OCI-LY3 (cell line): ENCODE data around the gene ELOA.

ENCODE experiments used
- H2AFZ ChIP-seq: fragments of 200-600, 300-600 bp; shearing (Covaris generic); 2 replicates; pipeline ENCODE4 v1.6.0; 2014; ENCODE audit warnings: antibody characterized with exemption, low read depth, low read length
- H3K27ac ChIP-seq: fragments of 200-600, 300-600 bp; sonication (generic); 2 replicates; pipeline ENCODE4 v1.5.1; 2014; ENCODE audit warnings: mild to moderate bottlenecking, low read length, moderate library complexity, mixed read lengths
- H3K27me3 ChIP-seq: fragments of 200-600, 300-600 bp; sonication (generic); 2 replicates; pipeline ENCODE4 v1.6.1; 2014; ENCODE audit warnings: low read depth, low read length, mixed read lengths
- H3K36me3 ChIP-seq: fragments of 200-600, 300-600 bp; sonication (generic); replicated peaks from 2 replicates; pipeline ENCODE3; 2014; ENCODE audit warnings: low read depth, low read length, mixed read lengths
- H3K4me1 ChIP-seq: fragments of 300-600, 200-600 bp; sonication (generic); 2 replicates; pipeline ENCODE4 v1.6.1; 2014; ENCODE audit warnings: low read length, mixed read lengths
- H3K4me2 ChIP-seq: fragments of 200-600, 300-600 bp; sonication (generic); 2 replicates; pipeline ENCODE4 v1.6.1; 2014; ENCODE audit warnings: low read length, mixed read lengths
- H3K4me3 ChIP-seq: fragments of 300-600, 200-600 bp; sonication (generic); 2 replicates; pipeline ENCODE4 v1.5.1; 2014; ENCODE audit warnings: antibody characterized with exemption, mild to moderate bottlenecking, low read length, moderate library complexity
- H3K79me2 ChIP-seq: fragments of 300-600, 200-600 bp; shearing (Covaris generic); 2 replicates; pipeline ENCODE4 v1.6.1; 2014; ENCODE audit warnings: mild to moderate bottlenecking, low read length, mixed read lengths
- H3K9ac ChIP-seq: fragments of 300-600, 200-600 bp; shearing (Covaris generic); 2 replicates; pipeline ENCODE4 v1.6.0; 2014; ENCODE audit warnings: mild to moderate bottlenecking, low read length, moderate library complexity
- H3K9me3 ChIP-seq: fragments of 200-600, 300-600 bp; shearing (Covaris generic); 2 replicates; pipeline ENCODE4 v1.6.1; 2014; ENCODE audit warnings: low read length, mixed read lengths; ENCODE audit not compliant: insufficient read depth
- H4K20me1 ChIP-seq: fragments of 200-600, 300-600 bp; sonication (generic); 2 replicates; pipeline ENCODE4 v1.6.1; 2016; ENCODE audit warnings: low read length, mixed read lengths; ENCODE audit not compliant: insufficient read depth
- EZH2phosphoT487 ChIP-seq: fragments of 200-600 bp; shearing (Covaris generic); IDR thresholded peaks from 2 replicates; pipeline ENCODE4 v1.6.1; 2018; ENCODE audit warnings: antibody characterized with exemption, mixed run types, low read depth
- TF ChIP-seq, protein P1 (sequence below): fragments of 200-600, 300-600 bp; sonication (generic); IDR thresholded peaks from 2 replicates; pipeline ENCODE4 v1.5.1; 2014; ENCODE audit warnings: antibody characterized with exemption, low read length, low read depth

Gene ELOA

DNA sequence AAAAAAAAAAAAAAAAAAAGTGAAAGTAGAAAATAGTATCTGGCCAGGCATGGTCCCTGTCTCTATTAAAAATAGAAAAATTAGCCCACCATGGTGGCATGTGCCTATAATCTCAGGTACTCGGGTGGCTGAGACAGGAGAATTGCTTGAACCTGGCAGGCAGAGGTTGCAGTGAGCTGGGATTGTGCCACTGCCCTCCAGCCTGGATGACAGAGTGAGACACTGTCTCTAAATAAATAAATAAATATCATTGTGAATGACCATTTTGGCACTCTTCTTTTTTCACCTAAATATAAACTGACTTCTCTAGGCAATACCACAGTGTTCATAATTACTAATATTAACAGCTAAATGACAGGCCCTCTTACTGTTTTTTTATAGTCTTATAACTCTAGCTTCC, 14.5 kb downstream of the ELOA start:
- no peaks in the 10 kb centered on the region for H3K27me3 ChIP-seq
- no peak overlapping the region for H3K9ac ChIP-seq
- H3K27ac ChIP-seq = no peak overlapping the region
- H2AFZ ChIP-seq = no peak overlapping the region
- no peak overlapping the region for H3K4me2 ChIP-seq
- H4K20me1 ChIP-seq = peaks cover 8% of the 10 kb centered on the region
- H3K4me1 ChIP-seq = no peaks in the 10 kb centered on the region
- H3K36me3 ChIP-seq = peaks cover 69% of the 10 kb centered on the region
- H3K9me3 ChIP-seq = no peaks in the 10 kb centered on the region
- TF ChIP-seq, protein P1, sequence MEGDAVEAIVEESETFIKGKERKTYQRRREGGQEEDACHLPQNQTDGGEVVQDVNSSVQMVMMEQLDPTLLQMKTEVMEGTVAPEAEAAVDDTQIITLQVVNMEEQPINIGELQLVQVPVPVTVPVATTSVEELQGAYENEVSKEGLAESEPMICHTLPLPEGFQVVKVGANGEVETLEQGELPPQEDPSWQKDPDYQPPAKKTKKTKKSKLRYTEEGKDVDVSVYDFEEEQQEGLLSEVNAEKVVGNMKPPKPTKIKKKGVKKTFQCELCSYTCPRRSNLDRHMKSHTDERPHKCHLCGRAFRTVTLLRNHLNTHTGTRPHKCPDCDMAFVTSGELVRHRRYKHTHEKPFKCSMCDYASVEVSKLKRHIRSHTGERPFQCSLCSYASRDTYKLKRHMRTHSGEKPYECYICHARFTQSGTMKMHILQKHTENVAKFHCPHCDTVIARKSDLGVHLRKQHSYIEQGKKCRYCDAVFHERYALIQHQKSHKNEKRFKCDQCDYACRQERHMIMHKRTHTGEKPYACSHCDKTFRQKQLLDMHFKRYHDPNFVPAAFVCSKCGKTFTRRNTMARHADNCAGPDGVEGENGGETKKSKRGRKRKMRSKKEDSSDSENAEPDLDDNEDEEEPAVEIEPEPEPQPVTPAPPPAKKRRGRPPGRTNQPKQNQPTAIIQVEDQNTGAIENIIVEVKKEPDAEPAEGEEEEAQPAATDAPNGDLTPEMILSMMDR = no peak
- H3K4me3 ChIP-seq = no peak overlapping the region
- peaks cover 4% of the 10 kb centered on the region; the same call in 1 of the 2 replicates for H3K79me2 ChIP-seq

DNA sequence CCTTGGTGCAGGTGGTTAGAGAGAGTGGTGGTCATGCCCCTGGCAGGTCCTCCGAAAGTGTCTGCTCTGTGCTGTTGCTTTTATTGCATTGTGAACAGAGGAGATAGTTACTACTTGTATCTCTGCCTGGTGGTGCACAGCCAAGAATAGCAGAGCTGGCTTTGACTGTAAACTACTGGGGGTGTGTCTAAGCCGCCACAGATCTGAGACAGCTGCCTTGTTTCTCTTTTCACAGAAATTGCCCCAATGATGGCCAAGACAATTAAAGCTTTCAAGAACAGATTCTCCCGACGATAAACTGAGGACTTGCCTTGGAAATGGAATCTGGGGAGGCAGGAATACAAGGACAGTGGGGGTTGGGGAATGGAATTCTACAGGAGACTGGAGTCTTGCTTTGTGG, 16.0 kb downstream of the ELOA start:
- Histone ChIP-seq H4K20me1 (peaks cover 2% of the 10 kb centered on the region; the same call in 1 of the 2 replicates), H3K27me3 (no peaks in the 10 kb centered on the region), H3K9ac (no peak overlapping the region), H3K36me3 (peaks cover 55% of the 10 kb centered on the region), H3K9me3 (no peaks in the 10 kb centered on the region), H3K4me3 (no peak overlapping the region), H3K4me2 (no peak overlapping the region), H3K79me2 (no peaks in the 10 kb centered on the region; the same call in 1 of the 2 replicates), H3K27ac (no peak overlapping the region), H2AFZ (no peak overlapping the region), H3K4me1 (no peaks in the 10 kb centered on the region)
- TF ChIP-seq, protein P1 = no peak
- TF ChIP-seq EZH2phosphoT487 = no peak

DNA sequence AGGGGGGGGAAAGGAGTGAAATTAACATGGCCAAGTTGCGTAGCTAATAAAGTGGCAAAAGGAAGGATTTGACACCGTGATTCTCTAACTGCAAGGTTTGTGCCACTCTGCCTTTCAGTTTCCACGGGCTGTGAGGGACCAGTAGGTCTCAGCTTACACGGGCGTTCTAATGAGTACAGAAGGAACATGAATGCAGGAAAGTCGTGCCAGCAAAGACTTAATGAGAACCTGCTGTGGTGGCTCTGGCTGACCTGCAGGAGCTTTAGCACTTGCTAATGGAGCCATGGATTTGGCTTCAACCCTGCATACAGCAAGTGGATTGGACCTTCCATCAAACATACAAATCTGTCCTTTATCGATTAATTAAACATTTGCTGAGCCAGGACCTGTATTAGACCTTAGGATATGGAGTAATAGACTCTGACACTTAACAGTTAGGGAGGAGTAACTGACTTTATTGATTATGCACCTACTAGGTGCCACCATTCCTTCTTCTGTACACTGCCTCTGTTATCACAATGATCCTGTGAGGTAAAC, 19.8 kb downstream of the ELOA start:
- Histone ChIP-seq H3K36me3 (peaks cover 25% of the 10 kb centered on the region), H4K20me1 (peaks cover 2% of the 10 kb centered on the region; the same call in 1 of the 2 replicates)
- TF ChIP-seq, protein P1 = no peak
- TF ChIP-seq EZH2phosphoT487 = no peak

DNA sequence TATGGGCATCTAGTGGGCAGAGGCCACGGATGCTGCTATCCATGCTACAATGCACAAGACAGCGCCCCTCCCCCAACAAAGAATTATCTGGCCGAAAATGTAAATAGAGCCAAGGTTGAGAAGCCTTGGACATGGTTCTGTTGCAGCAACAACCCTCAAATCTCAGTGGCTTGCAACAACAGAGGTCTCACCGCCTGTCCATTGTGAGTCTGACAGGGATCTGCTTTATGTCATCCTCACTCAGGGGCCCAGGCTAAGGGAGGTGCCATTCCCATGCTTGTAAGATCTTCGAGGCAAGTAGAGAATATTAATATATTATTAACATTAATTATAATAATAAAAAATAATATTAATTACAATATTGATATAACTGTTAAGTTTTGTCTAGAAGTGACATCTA, 25.5 kb downstream of the ELOA start:
- Histone ChIP-seq H3K36me3 (no peaks in the 10 kb centered on the region), H3K27me3 (no peaks in the 10 kb centered on the region), H4K20me1 (no peaks in the 10 kb centered on the region), H2AFZ (no peak overlapping the region), H3K9ac (no peak overlapping the region), H3K9me3 (no peaks in the 10 kb centered on the region), H3K27ac (no peak overlapping the region), H3K4me1 (no peaks in the 10 kb centered on the region), H3K4me3 (no peak overlapping the region), H3K79me2 (no peaks in the 10 kb centered on the region), H3K4me2 (no peak overlapping the region)
- no peak for TF ChIP-seq EZH2phosphoT487
- TF ChIP-seq, protein P1 = no peak

More for the DNA sequence above, 19.8 kb downstream of the ELOA start:
- no peaks in the 10 kb centered on the region for H3K9me3 ChIP-seq
- no peaks in the 10 kb centered on the region for H3K4me1 ChIP-seq
- H3K27me3 ChIP-seq = no peaks in the 10 kb centered on the region
- no peak overlapping the region for H3K9ac ChIP-seq
- H2AFZ ChIP-seq = no peak overlapping the region
- H3K79me2 ChIP-seq = no peaks in the 10 kb centered on the region; the same call in 1 of the 2 replicates
- no peak overlapping the region for H3K4me3 ChIP-seq
- no peak overlapping the region for H3K27ac ChIP-seq
- H3K4me2 ChIP-seq = no peak overlapping the region
